MM.1S (cell line): ENCODE data around the gene MRPL20.
"Not testable (repeated sequence)": the region's sequence is repeated elsewhere in the genome, so short reads cannot be mapped to it uniquely, and the experiment has no call there.

ENCODE experiments used
- DNase-seq: peaks from one replicate; pipeline ENCODE4 v3.0.0-alpha.2; 2015
- H2AFZ ChIP-seq: fragments of 300-600 bp; sonication (generic); 2 replicates; pipeline ENCODE4 v1.6.0; 2016; ENCODE audit warnings: antibody characterized with exemption, low read length
- H3F3A ChIP-seq: fragments of 300-600 bp; sonication (generic); 2 replicates; pipeline ENCODE4 v1.6.1; 2016; ENCODE audit warnings: mild to moderate bottlenecking, antibody characterized with exemption, low read length, moderate library complexity, mixed read lengths; ENCODE audit not compliant: insufficient read depth
- H3K27ac ChIP-seq: fragments of 300-600 bp; sonication (generic); 2 replicates; pipeline ENCODE4 v1.5.1; 2016; ENCODE audit warnings: mild to moderate bottlenecking, low read length
- H3K27me3 ChIP-seq: fragments of 300-600 bp; sonication (generic); replicated peaks from 2 replicates; pipeline ENCODE4 v1.6.0; 2016; ENCODE audit warnings: low read length; ENCODE audit not compliant: insufficient read depth
- H3K36me3 ChIP-seq: fragments of 300-600 bp; sonication (generic); replicated peaks from 2 replicates; pipeline ENCODE4 v1.6.1; 2016; ENCODE audit warnings: mild to moderate bottlenecking, low read length, mixed read lengths; ENCODE audit not compliant: insufficient read depth
- H3K4me1 ChIP-seq: fragments of 300-600 bp; sonication (generic); 2 replicates; pipeline ENCODE4 v1.6.1; 2016; ENCODE audit warnings: low read length, mixed read lengths
- H3K4me2 ChIP-seq: fragments of 300-600 bp; sonication (generic); 2 replicates; pipeline ENCODE4 v1.6.0; 2016; ENCODE audit warnings: low read depth, low read length
- H3K4me3 ChIP-seq: fragments of 300-600 bp; sonication (generic); 2 replicates; pipeline ENCODE4 v1.5.1; 2016; ENCODE audit warnings: low read length, mixed read lengths
- H3K79me2 ChIP-seq: fragments of 300-600 bp; sonication (generic); 2 replicates; pipeline ENCODE4 v1.6.1; 2016; ENCODE audit warnings: mixed run types, low read length, mixed read lengths
- H3K9ac ChIP-seq: fragments of 300-600 bp; sonication (generic); 2 replicates; pipeline ENCODE4 v1.6.1; 2016; ENCODE audit warnings: low read length, mixed read lengths
- H3K9me2 ChIP-seq: fragments of 300-600 bp; sonication (generic); replicated peaks from 2 replicates; pipeline ENCODE4 v1.6.1; 2016; ENCODE audit warnings: mild to moderate bottlenecking, low read length, mixed read lengths; ENCODE audit not compliant: insufficient read depth
- H3K9me3 ChIP-seq: fragments of 300-600 bp; sonication (generic); replicated peaks from 2 replicates; pipeline ENCODE4 v1.6.1; 2016; ENCODE audit warnings: mild to moderate bottlenecking, low read length, mixed read lengths; ENCODE audit not compliant: insufficient read depth
- H4K20me1 ChIP-seq: fragments of 300-600 bp; sonication (generic); 2 replicates; pipeline ENCODE4 v1.6.1; 2016; ENCODE audit warnings: mild to moderate bottlenecking, low read length, moderate library complexity, mixed read lengths; ENCODE audit not compliant: insufficient read depth
- EZH2 ChIP-seq: fragments of 300-600 bp; sonication (generic); optimal IDR thresholded peaks from 2 replicates; pipeline ENCODE3; 2017; ENCODE audit warnings: low read depth, mild to moderate bottlenecking, antibody characterized with exemption, low read length, mixed read lengths
- EZH2phosphoT487 ChIP-seq: fragments of 300-600 bp; sonication (generic); IDR thresholded peaks from 2 replicates; pipeline ENCODE4 v1.6.1; 2018; ENCODE audit warnings: antibody characterized with exemption, low read length
- TF ChIP-seq, protein P1 (sequence below): fragments of 300-600 bp; sonication (generic); IDR thresholded peaks from 2 replicates; pipeline ENCODE4 v1.5.1; 2016; ENCODE audit warnings: antibody characterized with exemption, low read length, mixed read lengths

The MRPL20 gene

GRCh38 chr1:1406821-1407635, at the start of gene MRPL20:
Gene MRPL20 (minus strand): TSS chr1:1407293. CDS start chr1:1407217, 76 bp downstream.
- Histone ChIP-seq H2AFZ (peak within 1 kb of the TSS; percentile 89), H4K20me1 (no peaks in the 10 kb centered on the region), H3K9ac (peak within 1 kb of the TSS; percentile 91), H3K4me2 (peak within 1 kb of the TSS; percentile 90), H3K9me2 (no peaks in the 10 kb centered on the region), H3F3A (peaks cover 11% of the 10 kb centered on the region), H3K4me1 (0 out of 2 replicates have a peak, but pooled peaks cover 5% of the 10 kb centered on the region), H3K9me3 (no peaks in the 10 kb centered on the region), H3K27me3 (no peaks in the 10 kb centered on the region), H3K27ac (peak within 1 kb of the TSS; percentile 65), H3K4me3 (peak within 1 kb of the TSS; percentile 98), H3K79me2 (peaks cover 64% of the 10 kb centered on the region), H3K36me3 (peaks cover 8% of the 10 kb centered on the region)
- TF ChIP-seq EZH2 = no peak
- TF ChIP-seq EZH2phosphoT487 = no peak
- TF ChIP-seq, protein P1, sequence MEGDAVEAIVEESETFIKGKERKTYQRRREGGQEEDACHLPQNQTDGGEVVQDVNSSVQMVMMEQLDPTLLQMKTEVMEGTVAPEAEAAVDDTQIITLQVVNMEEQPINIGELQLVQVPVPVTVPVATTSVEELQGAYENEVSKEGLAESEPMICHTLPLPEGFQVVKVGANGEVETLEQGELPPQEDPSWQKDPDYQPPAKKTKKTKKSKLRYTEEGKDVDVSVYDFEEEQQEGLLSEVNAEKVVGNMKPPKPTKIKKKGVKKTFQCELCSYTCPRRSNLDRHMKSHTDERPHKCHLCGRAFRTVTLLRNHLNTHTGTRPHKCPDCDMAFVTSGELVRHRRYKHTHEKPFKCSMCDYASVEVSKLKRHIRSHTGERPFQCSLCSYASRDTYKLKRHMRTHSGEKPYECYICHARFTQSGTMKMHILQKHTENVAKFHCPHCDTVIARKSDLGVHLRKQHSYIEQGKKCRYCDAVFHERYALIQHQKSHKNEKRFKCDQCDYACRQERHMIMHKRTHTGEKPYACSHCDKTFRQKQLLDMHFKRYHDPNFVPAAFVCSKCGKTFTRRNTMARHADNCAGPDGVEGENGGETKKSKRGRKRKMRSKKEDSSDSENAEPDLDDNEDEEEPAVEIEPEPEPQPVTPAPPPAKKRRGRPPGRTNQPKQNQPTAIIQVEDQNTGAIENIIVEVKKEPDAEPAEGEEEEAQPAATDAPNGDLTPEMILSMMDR = no peak
- peak; percentile 96 for DNase-seq

GRCh38 chr1:1456683-1457255, 49.7 kb upstream of the MRPL20 start:
- H3K4me2 ChIP-seq, H3K9ac ChIP-seq, H3K4me3 ChIP-seq, DNase-seq, H3K4me1 ChIP-seq, H4K20me1 ChIP-seq, H3K9me3 ChIP-seq, H3K79me2 ChIP-seq, H3K9me2 ChIP-seq, H3K27ac ChIP-seq, H3K36me3 ChIP-seq, H3F3A ChIP-seq, H2AFZ ChIP-seq: not testable (repeated sequence)
- peaks cover 43% of the 10 kb centered on the region for H3K27me3 ChIP-seq

GRCh38 chr1:1455934-1456333, 48.8 kb upstream of the MRPL20 start:
- not testable (repeated sequence) for H3K4me1 ChIP-seq, H2AFZ ChIP-seq, H3K4me2 ChIP-seq, H3K36me3 ChIP-seq, DNase-seq, H3K9me3 ChIP-seq, H3K27ac ChIP-seq, H3K79me2 ChIP-seq, H3F3A ChIP-seq, H3K9ac ChIP-seq, H3K4me3 ChIP-seq, H4K20me1 ChIP-seq, H3K9me2 ChIP-seq
- peaks cover 47% of the 10 kb centered on the region for H3K27me3 ChIP-seq

DNA sequence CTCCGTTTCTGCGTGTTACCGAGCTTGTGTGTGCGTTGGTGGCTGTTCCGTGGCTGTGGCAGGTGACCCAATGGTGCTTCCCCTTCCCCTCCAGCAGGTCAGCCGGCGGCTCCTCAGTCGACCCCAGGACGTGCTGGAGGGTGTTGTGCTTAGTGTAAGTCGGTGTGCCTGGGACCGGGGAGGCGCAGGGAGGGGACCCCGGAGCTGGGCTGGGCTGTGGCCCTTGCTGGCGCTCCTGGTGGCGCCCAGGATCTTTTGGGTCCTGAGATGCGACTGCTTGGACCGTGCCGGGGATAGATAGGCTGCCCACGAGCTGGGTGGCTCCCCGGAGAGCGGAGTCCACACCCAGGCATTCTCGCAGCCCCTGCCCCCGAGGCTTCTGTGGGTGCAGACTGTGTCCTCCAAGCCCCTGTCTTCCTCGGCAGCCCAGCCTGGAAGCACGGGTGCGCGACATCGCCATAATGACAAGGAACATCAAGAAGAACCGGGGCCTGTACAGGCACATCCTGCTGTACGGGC, 48.3 kb upstream of the MRPL20 start:
- Histone ChIP-seq H3F3A (no peaks in the 10 kb centered on the region), H3K9me2 (no peaks in the 10 kb centered on the region), H3K4me1 (no peaks in the 10 kb centered on the region), H3K27me3 (peaks cover 47% of the 10 kb centered on the region), H4K20me1 (no peaks in the 10 kb centered on the region), H3K4me3 (no peak overlapping the region), H3K79me2 (no peaks in the 10 kb centered on the region), H3K27ac (no peak overlapping the region), H3K4me2 (no peak overlapping the region), H2AFZ (no peak overlapping the region), H3K9me3 (no peaks in the 10 kb centered on the region), H3K36me3 (no peaks in the 10 kb centered on the region), H3K9ac (no peak overlapping the region)
- no peak for DNase-seq
- TF ChIP-seq EZH2phosphoT487 = no peak
- TF ChIP-seq EZH2 = no peak
- TF ChIP-seq, protein P1 = no peak

- not testable (repeated sequence) for H3F3A ChIP-seq, H4K20me1 ChIP-seq, H3K36me3 ChIP-seq, H3K9ac ChIP-seq, DNase-seq, H3K4me3 ChIP-seq, H2AFZ ChIP-seq, H3K9me2 ChIP-seq, H3K4me1 ChIP-seq, H3K4me2 ChIP-seq, H3K27ac ChIP-seq, H3K9me3 ChIP-seq, H3K79me2 ChIP-seq
- peaks cover 54% of the 10 kb centered on the region for H3K27me3 ChIP-seq
Observed at GRCh38 chr1:1454286-1455056, 47.4 kb upstream of the MRPL20 start.
